Panc1 (cell line): ENCODE measurements around the gene CCND1. TPM values are rescaled to one million over a fixed set of nuclear protein-coding genes. Genes with fewer than 3 reads are reported as not detected.

Experiments used
- ATAC-seq: fragments of 200-7000 bp; cut with Tn5 transposase; 2 replicates; pipeline ENCODE4 v1.9.1; 2020; ENCODE audit warnings: mild to moderate bottlenecking, moderate library complexity
- BruUV-seq: library from RNA; stranded (reverse); fragments of 400-500 nt; replicated peaks from 2 replicates; lab custom pipeline; 2021; lab: Mats Ljungman, UMichigan
- CTCF ChIA-PET: fragments of 300-600 bp; sonication (Branson Sonifier 250); formaldehyde crosslinking; loops from one replicate; lab custom pipeline; 2022; ENCODE audit warnings: antibody characterized with exemption; lab: Charles Lee
- POLR2A ChIA-PET: fragments of 300-600 bp; sonication (Branson Sonifier 250); formaldehyde crosslinking; loops from one replicate; lab custom pipeline; 2022; ENCODE audit warnings: antibody characterized with exemption; lab: Charles Lee
- DNase-seq: peaks from one replicate; pipeline ENCODE4 v3.0.0-alpha.2; 2010; ENCODE audit warnings: low read depth, low spot score
- H3K27ac ChIP-seq: 2 replicates; pipeline ENCODE4 v1.5.1; 2011; ENCODE audit warnings: mild to moderate bottlenecking, low read length, inconsistent platforms
- H3K27me3 ChIP-seq: fragments of 200-500 bp; sonication (Bioruptor generic); 2 replicates; pipeline ENCODE4 v1.6.0; 2014; ENCODE audit warnings: low read length, inconsistent platforms; ENCODE audit not compliant: control insufficient read depth, insufficient read depth
- H3K36me3 ChIP-seq: fragments of 200-500 bp; sonication (Bioruptor generic); 2 replicates; pipeline ENCODE4 v1.5.1; 2014; ENCODE audit warnings: inconsistent platforms, mild to moderate bottlenecking, low read length, moderate library complexity; ENCODE audit not compliant: control insufficient read depth, insufficient read depth
- H3K4me1 ChIP-seq: 2 replicates; pipeline ENCODE4 v1.5.1; 2011; ENCODE audit warnings: inconsistent platforms, mild to moderate bottlenecking, low read length, moderate library complexity; ENCODE audit not compliant: control insufficient read depth, insufficient read depth
- H3K4me3 ChIP-seq, 2 experiments: 2 replicates each; pipeline ENCODE4 v1.5.1; 2011 to 2012; ENCODE audit warnings: low read depth in 2 of 2, low read length in 2 of 2, mild to moderate bottlenecking in 2 of 2, inconsistent platforms in 1 of 2, moderate library complexity in 1 of 2
- H3K9me3 ChIP-seq: fragments of 200-500 bp; sonication (Bioruptor generic); 2 replicates; pipeline ENCODE4 v1.5.1; 2014; ENCODE audit warnings: low read depth, mild to moderate bottlenecking, inconsistent platforms, low read length, moderate library complexity; ENCODE audit not compliant: control insufficient read depth, insufficient read depth
- CTCF ChIP-seq: fragments of 450-650 bp; IDR thresholded peaks from 2 replicates; pipeline ENCODE4 v1.5.1; 2017; ENCODE audit warnings: mild to moderate bottlenecking
- POLR2AphosphoS5 ChIP-seq: IDR thresholded peaks from 2 replicates; pipeline ENCODE4 v1.6.1; 2012; ENCODE audit warnings: mild to moderate bottlenecking, low read depth, low read length, moderate library complexity
- REST ChIP-seq, 2 experiments: IDR thresholded peaks; 2 replicates each; pipeline ENCODE4 v1.6.1; 2011 to 2012; ENCODE audit warnings: low read depth in 2 of 2, control low read depth in 1 of 2, low read length in 1 of 2, mild to moderate bottlenecking in 1 of 2, moderate library complexity in 1 of 2; ENCODE audit not compliant: insufficient read depth in 1 of 2
- SIN3A ChIP-seq: IDR thresholded peaks from 2 replicates; pipeline ENCODE4 v1.6.1; 2012; ENCODE audit warnings: low read depth, mild to moderate bottlenecking, low read length, moderate library complexity, borderline replicate concordance; ENCODE audit not compliant: insufficient read depth
- TCF7L2 ChIP-seq: IDR thresholded peaks from 2 replicates; pipeline ENCODE4 v1.6.1; 2011; ENCODE audit warnings: mild to moderate bottlenecking, low read depth, low read length, inconsistent platforms
- in situ Hi-C: cut with HindIII; loops from 2 replicates; pipeline ENCODE4 v1.10.0; 2016; ENCODE audit warnings: low sequenced_read_pairs, low pct_unique_long_range_greater_than_20kb
- intact Hi-C: fragments of 100-400 bp; cut with micrococcal nuclease; formaldehyde crosslinking; loops from one replicate; pipeline ENCODE4 v1.10.0; 2022; ENCODE audit not compliant: unreplicated experiment
- total RNA-seq: library from RNA; stranded (reverse); gene quantifications from one replicate; pipeline ENCODE4 v1.2.1, GENCODE V29; 2021; ENCODE audit not compliant: unreplicated experiment

CCND1 gene
- total RNA-seq, 1 experiment from 2014 or later: 259 TPM

GRCh38 chr11:69698362-69698761 is 57.4 kb downstream of the CCND1 start:
- Histone ChIP-seq H3K36me3 (no peaks in the 10 kb centered on the region), H3K27ac (no peak overlapping the region), H3K4me3 (no peak overlapping the region), H3K9me3 (no peaks in the 10 kb centered on the region), H3K27me3 (no peaks in the 10 kb centered on the region), H3K4me1 (peaks cover 7% of the 10 kb centered on the region)
- ChIA-PET CTCF (no interaction called here), POLR2A (interaction anchor here (0.6 kb wide), 1 partner anchor 92 kb away, joined by 3 read pairs; no protein-coding TSS in a partner anchor)
- in situ Hi-C loops (no loop called here), intact Hi-C loops (no loop called here)
- no peak for DNase-seq
- ATAC-seq: no peak
- TF ChIP-seq POLR2AphosphoS5 (no peak), CTCF (no peak), REST (IDR thresholded peaks at IDR 0.05; ENCODE audit: insufficient read depth in 1 of 2, low read depth in 2 of 2, low read length in 1 of 2) (no peak), TCF7L2 (no peak), SIN3A (no peak)
- BruUV-seq: no TSS peak

GRCh38 chr11:69699213-69699612 is 58.3 kb downstream of the CCND1 start:
- H3K27me3 ChIP-seq: no peaks in the 10 kb centered on the region
- no TSS peak for BruUV-seq
- H3K9me3 ChIP-seq: no peaks in the 10 kb centered on the region
- intact Hi-C loops: no loop called here
- no peak for TF ChIP-seq CTCF
- no peak for TF ChIP-seq TCF7L2
- no peak for TF ChIP-seq SIN3A
- no peak for TF ChIP-seq POLR2AphosphoS5
- no peak for TF ChIP-seq REST (IDR thresholded peaks at IDR 0.05; ENCODE audit: insufficient read depth in 1 of 2, low read depth in 2 of 2, low read length in 1 of 2)
- ChIA-PET POLR2A (no interaction called here), CTCF (no interaction called here)
- DNase-seq (no peak), ATAC-seq (no peak)
- in situ Hi-C loops: no loop called here
- no peak overlapping the region for H3K27ac ChIP-seq
- no peaks in the 10 kb centered on the region for H3K36me3 ChIP-seq
- H3K4me1 ChIP-seq: peaks cover 7% of the 10 kb centered on the region
- no peak overlapping the region for H3K4me3 ChIP-seq
